ENCODE data around the gene ELF1.

Gene ELF1

DNA sequence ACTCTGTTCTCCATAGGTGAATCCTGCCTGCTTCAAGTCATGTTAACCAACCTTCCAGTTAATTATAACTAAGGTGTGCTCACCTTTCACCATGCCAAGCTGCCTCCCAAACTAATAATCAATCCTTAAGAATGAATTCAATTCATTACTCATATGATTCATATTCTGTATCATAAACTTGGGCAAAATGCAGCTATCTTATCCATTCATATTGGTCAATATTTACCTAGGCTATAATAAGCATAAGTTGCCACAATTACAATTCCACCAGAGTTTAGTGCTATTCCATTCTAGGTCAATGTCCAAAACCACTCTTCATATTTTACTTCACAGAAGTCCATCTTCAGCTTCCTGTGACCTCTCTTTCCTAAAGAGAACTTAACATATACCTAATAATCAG lies 13.4 kb downstream of the ELF1 start:
- no peak for DNase-seq

DNA sequence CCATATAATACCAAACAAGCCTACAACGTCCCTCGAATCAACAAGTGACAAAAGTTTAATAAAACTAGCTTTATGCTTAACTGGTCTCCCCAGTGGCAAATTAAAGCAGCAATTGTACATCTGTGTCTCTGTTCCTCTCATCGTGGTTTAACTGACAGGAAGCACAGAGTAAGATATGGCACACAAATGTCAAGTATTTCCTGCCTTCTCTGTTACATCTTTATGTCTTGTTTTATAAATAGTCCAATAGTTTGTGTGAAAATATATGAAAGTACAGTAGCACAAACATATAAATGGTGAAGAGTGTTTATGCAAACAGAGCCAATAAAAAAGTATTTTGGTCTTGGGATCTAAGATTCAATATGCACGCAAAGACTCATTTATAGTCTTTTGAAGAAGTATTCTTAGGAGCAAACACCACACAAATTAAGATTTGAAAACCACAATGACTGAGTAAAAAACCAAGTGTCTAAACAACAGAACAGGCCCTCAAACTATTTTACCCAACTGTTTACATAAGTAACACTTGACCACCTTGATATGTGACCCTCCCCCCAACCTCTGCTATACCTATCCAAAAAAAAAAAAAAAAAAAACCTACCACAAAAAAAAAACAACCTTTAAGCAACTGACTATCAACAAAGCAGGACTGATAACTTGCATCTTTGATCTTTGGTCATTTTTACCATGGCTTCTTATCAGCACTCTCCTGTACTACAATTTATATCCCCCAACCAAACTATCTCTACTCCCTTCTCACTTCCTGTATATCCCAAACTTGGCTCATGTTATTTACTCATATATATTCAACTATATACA lies 14.0 kb downstream of the ELF1 start:
- DNase-seq: no peak

DNA sequence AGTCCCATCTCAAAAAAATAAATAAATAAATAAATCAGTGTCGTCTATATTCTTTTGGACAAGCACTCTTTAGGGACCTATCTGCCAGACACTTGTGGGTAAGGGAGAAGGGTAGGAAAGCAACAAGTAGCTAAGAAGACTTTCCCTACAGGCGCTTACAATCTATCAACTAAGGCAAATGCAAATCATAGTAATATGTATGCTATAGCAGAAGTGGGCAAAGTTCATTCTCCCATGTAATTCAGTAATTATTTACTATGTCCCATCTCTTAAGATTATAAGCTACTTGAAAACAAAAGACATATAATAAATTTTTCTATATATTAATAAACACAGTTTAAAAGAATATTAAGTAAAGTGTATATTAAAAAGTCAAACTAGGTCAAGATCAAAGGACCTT lies 16.5 kb downstream of the ELF1 start:
- DNase-seq: no peak

DNA sequence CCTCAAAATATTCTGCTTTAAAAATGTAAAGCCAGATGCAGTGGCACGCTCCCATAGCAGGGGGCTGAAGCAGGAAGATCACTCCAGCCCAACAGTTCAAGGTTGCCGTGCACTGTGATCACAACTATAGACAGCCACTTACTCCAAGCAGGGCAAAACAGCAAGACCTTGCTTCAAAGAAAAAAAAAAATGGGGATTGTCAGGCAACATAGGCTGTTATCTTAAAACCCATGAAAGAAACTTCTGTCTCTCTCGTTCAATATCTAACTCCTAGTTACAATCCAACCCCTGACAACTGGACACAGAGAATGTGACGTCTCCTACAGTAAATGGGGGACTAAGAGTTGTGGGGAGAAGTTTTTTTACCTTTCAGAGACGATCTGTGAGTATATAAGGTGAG lies 17.4 kb downstream of the ELF1 start:
- no peak for DNase-seq

DNA sequence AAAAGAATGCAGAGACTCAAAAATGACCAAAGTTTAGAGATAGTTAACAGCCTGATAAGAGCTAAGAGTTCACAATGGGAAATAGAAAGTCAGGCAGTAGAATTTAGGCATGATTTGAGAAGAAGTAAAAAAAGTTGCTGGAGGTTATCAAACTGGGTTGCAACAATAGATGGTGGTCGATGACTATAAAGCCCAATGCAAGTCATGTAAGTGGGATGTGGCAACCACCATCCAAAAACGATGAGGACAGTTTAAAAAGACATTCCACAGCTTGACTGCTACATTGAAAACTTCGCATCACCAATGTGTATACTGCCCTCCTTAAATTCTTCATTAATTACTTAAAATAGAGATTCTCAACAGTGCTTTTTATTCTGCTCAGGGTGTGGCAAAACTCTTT lies 19.7 kb downstream of the ELF1 start:
- DNase-seq: no peak

DNA sequence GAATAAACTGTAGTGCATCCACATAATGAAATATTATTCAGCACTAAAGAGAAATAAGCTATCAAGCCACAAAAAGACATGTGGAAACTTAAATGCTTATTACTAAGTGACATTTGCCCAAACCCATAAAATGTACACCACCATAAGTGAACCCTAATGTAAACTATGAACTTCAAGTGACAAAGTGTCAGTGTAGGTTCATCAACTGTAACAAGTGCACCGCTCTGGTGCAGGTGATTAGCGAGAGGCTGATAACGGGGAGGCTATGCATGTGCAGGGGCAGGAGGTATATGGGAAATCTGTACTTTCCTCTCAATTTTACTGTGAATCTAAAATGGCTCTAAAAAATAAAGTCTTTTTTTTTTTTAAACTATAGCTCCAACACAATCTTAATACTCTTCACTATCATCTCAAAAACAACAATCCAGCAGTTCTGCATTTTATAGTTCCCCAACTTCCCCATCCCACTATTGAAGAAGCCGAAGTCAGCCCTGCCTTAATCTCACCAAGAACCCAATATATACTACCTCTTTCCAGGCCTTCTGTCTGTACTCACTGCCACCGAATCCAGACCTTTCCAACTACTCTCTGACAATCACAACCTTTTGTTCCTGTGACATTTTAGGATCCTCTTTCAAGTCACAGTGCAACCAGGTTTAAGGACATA lies 22.6 kb downstream of the ELF1 start:
- DNase-seq: no peak

DNA sequence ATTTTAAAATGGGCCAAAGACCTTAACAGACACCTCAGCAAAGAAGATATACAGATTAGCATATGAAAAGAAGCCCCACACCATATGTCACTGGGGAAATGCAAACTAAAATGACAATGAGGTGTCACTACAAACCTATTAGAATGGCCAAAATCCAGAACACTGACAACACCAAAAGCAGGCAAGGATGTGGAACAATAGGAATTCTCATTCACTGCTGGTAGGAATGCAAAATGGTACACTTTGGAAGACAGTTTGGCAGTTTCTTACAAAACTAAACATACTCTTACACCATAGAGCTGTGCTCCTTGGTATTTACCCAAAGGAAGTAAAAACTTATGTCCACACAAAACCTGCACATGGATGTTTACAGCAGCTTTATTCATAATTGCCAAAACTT lies 23.1 kb downstream of the ELF1 start:
- no peak for DNase-seq

DNA sequence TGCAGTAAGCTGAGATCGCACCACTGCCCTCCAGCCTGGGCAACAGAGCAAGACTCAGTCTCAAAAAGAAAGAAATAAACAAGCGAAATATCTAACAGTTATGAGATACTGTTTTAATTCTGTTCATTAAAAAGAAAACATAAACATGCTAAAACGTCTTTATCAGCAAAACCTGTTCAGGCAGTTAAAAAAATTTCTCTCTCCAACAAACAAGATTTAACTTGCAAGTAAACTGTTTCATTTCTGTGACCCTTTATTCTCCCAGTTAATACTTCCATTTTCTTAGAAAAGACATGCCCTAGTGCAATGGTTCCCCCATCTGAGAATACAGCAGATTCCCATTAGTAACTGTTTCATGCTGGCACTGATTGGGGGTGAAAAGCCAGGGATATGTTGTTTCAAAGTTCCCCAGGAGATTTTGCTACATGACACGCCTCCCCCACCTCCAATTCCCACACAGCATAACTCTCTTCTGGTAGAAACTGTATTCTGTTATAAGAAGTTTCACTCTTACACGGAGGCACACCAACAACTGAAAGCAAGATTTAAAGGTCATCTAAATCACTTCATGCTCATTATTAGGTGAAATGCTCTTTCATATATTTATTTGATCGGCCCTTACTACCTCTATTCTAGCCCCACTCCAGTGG lies 24.4 kb downstream of the ELF1 start:
- no peak for DNase-seq

DNA sequence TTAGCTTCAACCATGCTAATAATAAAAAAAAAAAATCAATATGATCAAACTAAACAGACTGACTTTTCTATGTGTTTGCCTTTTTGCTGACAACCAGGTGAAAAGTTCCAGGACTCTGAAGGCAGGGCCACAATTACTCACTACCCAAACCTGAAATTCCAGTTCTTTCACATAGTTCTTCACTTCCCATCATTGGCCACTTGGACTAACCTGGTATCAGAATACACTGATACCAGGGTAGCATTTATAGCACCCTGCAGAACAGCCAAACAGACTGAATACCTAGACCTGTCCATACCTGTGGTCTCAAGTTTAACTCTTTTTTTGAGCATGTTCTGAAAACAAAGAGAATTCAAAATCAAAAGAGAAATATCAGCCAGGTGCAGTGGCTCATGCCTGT lies 25.1 kb downstream of the ELF1 start:
- no peak for DNase-seq

DNA sequence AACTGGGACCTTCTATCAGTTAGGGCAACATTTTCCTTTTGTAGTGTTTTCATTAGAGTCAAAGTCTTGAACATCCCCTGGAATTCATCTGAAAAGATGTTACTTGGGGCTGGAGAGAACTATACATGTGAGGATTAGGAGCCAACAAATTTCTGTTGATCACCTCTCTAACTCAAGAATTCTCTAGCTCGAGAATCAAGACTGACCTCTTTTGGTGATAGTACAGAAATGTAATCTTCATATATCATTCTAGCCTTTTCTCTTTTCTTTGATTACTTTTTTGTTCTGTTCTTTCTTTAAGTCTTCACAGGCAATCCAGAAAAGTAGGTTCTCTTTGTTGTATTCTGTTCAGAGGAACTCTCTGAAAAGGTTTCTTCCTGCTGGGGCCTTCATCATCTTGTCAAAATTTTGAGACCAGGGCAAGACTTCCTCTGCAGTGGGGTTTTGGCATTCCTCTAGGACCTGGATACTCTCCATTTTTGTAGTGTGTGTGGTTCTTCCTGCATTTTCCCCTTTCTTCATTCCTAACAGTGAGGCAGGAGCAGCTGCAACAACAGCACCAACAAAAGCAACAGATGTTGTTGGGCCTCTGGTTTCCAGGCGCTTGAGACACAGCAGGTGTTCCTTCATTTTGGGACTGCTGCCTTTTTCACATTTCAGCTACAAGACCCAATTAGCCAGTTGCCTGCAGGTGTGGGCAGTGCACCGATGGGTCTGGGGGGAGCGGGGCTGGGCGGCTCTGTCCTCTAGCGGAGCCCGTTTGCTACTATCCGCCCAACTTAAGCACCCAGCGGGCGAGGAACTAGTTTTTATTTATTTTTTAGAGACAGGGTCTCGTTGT lies 26.2 kb downstream of the ELF1 start:
- no peak for DNase-seq

DNA sequence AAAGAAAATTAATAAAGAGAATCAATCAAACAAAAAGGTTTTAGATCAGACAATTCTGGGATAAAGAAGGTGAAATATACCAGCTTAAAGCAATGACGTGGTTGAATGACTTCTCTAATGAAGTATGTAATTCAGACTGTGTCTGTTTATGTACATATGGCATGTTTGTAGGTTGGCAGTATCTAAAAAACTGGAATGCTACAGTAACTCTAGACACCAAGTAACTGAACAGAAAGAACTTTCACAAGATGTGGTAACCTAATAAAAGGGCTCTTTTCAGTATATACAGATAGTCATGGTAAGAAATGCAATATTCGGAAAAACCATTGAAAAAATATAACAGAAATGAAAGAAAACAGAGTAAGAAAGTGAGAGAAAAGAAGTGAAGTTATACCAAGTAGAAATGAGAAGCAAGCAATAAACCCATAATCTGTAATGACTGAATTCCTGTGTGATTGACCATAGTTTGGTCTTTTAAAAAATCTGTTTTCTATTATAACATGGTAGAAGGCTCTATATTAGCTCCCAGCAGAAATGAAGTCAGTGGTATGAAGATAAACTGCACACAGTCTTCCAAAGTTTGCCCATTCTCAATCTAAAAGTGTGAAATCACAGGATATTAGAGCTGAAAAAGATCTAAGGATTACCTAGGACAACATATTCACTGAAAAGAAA lies 31.4 kb downstream of the ELF1 start:
- DNase-seq: no peak

DNA sequence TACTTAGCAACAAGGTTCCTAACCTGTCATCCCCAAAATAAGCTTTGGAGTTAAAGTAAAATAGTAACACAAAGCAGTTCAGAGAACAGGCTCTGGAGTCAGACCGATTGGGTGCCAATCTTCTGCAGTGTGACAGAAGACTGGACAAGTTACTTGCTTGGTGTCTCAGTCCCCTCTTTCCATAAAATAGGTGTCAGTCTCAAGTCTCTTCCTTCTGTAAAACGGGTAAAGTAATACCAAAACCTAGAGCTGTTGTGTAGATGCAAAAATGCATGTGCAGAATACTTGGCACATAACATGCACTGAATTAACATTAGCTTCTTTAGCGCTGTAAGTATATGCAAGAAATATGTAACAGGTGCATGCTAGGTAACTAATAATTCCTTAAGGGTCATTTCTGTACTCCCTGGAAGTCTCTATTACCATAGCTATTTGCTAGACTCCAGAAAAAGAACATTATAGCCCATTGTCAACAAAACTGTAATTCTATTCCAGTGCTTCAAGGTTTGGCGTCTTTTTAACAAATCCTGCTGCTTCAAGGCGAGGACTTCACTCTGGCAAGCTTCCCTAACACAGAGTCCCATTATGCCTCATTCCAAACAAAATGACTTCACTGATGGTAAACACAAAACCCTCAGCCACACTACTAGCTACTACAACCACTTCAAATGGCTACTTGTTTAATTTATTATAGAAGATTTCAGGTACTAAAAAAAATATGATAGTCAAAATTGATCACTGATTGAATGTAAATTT lies 32.8 kb downstream of the ELF1 start:
- no peak for DNase-seq

DNA sequence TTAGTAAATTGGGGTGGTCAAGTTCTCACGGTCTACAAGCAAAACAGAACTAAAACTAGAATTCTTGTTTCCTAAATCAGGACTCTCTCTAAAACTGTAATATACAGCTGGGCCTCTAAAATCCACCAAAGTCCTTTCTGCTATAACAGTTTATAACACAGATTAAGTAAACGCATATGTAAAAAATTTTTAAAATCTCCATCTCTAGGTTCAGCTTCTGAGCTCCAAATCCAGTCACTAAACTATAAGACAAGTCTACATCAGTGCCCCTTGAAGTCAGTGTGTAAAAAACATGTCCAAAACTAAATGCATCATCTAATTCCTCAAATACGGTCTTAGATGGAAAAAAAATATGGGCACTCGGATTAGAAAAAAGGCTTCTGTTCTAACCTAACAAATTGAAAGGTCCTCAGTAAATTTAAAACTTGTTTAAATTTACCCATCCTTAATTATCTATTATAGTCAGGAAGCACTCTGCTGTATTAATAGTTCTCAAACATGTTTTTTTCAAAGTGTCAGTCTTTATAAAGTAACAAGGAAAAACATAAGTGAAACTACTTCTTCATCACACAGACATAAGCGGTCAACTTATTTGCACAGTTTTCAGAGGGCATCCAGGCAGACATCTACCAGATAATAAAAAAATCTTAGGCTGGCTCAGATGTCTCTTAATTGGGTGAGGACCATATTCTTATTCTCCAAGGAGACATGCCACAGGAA lies 33.6 kb downstream of the ELF1 start:
- DNase-seq: no peak

DNA sequence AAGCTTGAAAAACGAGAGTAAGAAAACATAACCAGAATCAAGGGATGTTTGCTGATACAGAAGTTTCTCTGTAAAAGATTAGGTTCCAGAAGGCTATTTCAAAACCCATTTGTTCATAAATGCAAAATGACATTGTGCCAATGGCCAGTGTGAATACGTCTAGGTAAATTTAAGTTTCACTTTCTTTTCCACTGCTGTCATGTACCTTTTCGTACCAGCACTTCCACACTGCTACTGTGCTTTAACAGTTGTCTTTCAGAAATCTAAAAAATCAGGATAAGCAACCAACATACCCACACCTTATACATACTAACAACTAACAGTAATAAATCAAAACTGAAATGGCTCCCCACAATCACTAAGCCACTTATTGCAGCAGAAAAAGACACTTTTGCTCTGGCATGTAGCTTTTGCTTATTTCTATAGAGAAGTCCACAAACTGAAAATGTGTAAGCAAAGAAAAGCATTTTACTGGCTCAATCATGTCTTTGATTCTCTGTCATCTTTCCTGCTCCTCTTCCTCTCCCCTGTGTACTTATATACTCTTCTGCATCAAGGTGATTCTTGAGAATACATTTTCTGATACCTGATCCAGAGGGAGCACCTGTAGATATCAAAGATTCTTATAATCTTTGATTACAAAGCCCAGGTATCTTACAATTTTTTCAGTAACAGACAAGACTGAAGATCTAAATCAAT lies 34.3 kb downstream of the ELF1 start:
- no peak for DNase-seq

DNA sequence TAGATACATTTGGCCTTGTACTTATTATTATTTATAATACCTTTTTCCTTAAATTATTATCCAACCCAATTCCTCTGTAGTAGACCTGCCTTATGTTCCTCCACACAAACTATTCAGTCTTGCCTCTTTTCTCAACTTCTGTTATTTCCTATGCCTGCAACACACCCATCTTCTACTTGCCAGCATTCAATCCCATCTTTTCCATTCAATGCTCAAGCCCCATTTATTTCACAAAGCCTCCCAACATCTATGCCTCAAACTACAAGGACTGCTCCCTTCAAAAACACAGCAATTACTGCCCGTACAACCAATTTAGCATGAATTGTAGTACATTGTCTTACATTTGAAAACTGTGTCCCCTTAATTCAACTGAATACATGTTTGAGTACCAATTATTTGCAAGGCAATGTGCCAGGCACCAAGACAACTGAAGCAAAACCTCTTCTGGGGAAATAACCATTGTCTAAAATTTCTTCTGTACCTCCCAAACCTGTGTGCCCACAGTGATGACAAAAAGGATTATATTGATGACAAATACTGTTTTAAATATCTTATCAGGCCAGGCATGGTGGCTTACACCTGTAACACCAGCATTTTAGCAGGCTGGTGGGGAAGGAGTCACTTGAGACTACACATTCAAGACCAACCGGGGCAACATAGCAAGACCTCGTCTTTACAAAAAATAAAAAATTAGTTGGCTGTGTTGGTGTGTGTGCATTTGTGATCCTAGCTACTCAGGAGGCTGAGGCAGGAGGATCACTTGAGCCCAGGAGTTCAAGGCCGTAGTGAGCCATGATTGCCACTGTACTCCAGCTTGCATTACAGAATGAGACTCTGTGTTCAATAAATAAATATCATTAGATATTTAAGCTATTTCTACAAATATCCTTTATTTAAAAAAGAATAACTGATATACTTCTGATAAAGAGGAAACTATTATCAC lies 35.1 kb downstream of the ELF1 start:
- DNase-seq: peak; percentile 15

DNA sequence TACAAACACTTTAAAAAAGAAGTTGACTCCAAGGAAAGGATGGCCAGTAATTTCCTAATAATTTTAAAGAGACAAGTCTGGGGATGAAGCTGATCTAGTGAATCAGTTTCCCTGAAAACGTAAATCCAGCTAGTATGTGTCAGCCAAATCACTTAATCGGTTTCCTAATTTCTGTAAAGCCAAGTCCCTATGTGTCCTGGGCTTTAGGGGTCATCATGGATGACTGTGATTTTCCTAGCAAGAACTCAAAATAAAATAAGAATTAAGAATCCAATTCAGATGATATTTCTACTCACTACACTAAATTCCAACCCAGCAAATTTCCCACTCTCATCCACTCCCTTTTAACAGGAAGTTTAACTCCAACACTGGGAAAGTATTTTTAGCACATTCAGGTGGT lies 35.9 kb downstream of the ELF1 start:
- DNase-seq: no peak

DNA sequence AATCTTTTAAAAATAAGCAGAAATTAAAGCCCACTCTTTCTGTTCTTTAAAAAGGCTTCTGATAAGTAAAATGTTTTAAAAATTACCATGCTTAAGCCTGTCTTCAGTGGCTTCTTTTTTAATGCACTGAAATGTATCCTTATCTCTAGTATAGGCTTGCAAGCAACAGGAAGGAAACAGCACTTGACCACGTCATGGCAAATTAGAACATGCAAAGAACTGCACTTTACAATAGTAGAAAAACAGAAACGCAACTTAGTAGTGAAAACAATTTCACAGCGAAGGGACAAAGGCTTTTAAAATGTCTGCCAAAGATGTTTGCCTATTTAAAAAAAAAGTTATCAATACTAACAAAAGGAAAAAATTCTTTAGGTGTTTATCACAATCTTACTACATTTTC lies 36.3 kb downstream of the ELF1 start:
- no peak for DNase-seq

DNA sequence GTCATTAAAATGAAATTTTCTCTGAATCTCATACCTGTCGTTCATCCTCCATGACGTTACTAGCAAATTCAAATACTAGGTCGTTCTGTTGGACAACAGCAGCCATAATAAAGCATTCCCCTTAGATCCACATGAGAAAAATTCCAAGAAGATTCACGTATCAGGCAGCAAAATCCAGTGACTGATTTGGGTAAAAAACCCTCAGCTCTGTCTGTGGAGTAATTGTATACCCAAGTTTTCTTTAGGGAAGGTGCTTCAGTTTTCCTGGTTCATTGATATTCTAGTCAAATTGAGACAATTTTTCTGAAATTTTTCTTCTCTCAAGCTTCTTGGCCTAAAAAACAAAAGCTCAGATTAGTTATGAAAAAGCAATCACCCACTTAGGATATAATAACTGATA lies 37.2 kb downstream of the ELF1 start:
- no peak for DNase-seq

DNA sequence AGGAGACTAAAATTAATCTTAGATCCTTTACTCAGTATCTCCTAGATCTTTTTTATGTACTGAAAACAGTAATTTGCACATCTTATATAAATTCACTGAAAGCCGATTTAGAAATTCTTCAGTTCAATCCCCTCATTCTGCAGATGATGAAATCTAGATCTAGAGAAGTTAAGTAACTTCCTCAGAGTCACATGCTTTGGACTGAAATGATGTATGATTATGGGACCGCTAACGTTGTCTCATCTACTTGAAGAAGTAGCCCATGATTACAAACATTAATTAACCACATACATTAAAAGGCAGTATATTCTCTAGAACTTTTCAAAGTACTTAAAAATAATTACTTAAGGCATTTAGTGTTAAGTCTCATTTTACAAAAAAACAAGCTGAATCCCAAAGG lies 37.8 kb downstream of the ELF1 start:
- DNase-seq: no peak

Measured in NCI-H1436 treated with DMSO at 0.1 percent for 48 hours (cell line).